K562 (cell line): ENCODE results near the gene MICOS13. TPM values are rescaled to one million over a fixed set of nuclear protein-coding genes. Genes with fewer than 3 reads are reported as not detected.

Source experiments
- ATAC-seq: fragments of 200-7000 bp; cut with Tn5 transposase; 3 replicates; pipeline ENCODE4 v1.9.1; 2020; ENCODE audit warnings: moderate library complexity
- BruUV-seq: library from RNA; stranded (reverse); fragments of 400-500 nt; replicated peaks from 2 replicates; lab custom pipeline; 2021; lab: Mats Ljungman, UMichigan
- CTCF ChIA-PET: fragments of 300-600 bp; formaldehyde crosslinking; extraction: SDS; loops from one replicate; lab custom pipeline; 2021; ENCODE audit warnings: low intra/inter-chr PET ratio; lab: Yijun Ruan, JAX
- POLR2A ChIA-PET: fragments of 300-600, 350-650 bp; sonication (Branson Sonifier 250); formaldehyde crosslinking; extraction: SDS; loops from one replicate; lab custom pipeline; 2021; ENCODE audit warnings: antibody characterized with exemption, inconsistent platforms; lab: Yijun Ruan, JAX
- DNase-seq, 4 experiments: peaks; one replicate each; pipeline versions ENCODE4 v3.0.0 to v3.0.0-alpha.2; 2011 to 2018; ENCODE audit warnings: low spot score in 3 of 4, mixed read lengths in 3 of 4; ENCODE audit errors: extremely low read depth in 1 of 4
- FAIRE-seq: peaks from 2 replicates; lab custom pipeline; 2011; peaks lifted over from hg19 to GRCh38; lab: Jason Lieb, UNC
- H2AFZ ChIP-seq: 2 replicates; pipeline ENCODE4 v1.6.0; 2011; ENCODE audit warnings: low read depth, low read length, control low read depth, inconsistent platforms
- H3K27ac ChIP-seq: fragments of 200-600 bp; 3 replicates; pipeline ENCODE4 v1.8.0; 2011; ENCODE audit warnings: low read depth, mild to moderate bottlenecking, control low read depth, inconsistent platforms, low read length, moderate library complexity, mixed read lengths; ENCODE audit errors: extremely low read depth
- H3K27me3 ChIP-seq, 2 experiments: fragments of 300-600 bp in 1 of 2; 2 replicates in 1 of 2; 3 replicates in 1 of 2; pipeline versions ENCODE4 v1.6.0 to v1.8.0; 2011; ENCODE audit warnings: inconsistent platforms in 2 of 2, low read length in 2 of 2, mild to moderate bottlenecking in 1 of 2, mixed read lengths in 1 of 2, moderate library complexity in 1 of 2; ENCODE audit not compliant: control insufficient read depth in 2 of 2, insufficient read depth in 2 of 2
- H3K36me3 ChIP-seq: fragments of 300-600 bp; 3 replicates; pipeline ENCODE4 v1.8.0; 2011; ENCODE audit warnings: mild to moderate bottlenecking, low read length, inconsistent platforms; ENCODE audit not compliant: control insufficient read depth, insufficient read depth
- H3K4me1 ChIP-seq, 2 experiments: fragments of 200-600 bp in 1 of 2; replicated peaks in 1 of 2; 2 replicates in 1 of 2; 3 replicates in 1 of 2; pipeline versions ENCODE4 v1.5.1 to v1.8.0; 2011; ENCODE audit warnings: inconsistent platforms in 2 of 2, low read length in 2 of 2, mild to moderate bottlenecking in 1 of 2, mixed read lengths in 1 of 2, moderate library complexity in 1 of 2; ENCODE audit not compliant: control insufficient read depth in 2 of 2, insufficient read depth in 2 of 2
- H3K4me2 ChIP-seq: 2 replicates; pipeline ENCODE4 v1.6.1; 2011; ENCODE audit warnings: low read length, control low read depth, inconsistent platforms, mixed read lengths; ENCODE audit not compliant: insufficient read depth
- H3K4me3 ChIP-seq: fragments of 200-600 bp; sonication (generic), shearing (Covaris generic); 2 replicates; pipeline ENCODE4 v1.5.1; 2016; ENCODE audit warnings: control low read depth, inconsistent platforms
- H3K79me2 ChIP-seq: fragments of 200-600 bp; 3 replicates; pipeline ENCODE4 v1.8.0; 2011; ENCODE audit warnings: low read length, inconsistent platforms; ENCODE audit not compliant: control insufficient read depth, insufficient read depth
- H3K9ac ChIP-seq, 2 experiments: 2 replicates each; pipeline versions ENCODE4 v1.6.0 to v1.6.1; 2011; ENCODE audit warnings: low read depth in 2 of 2, low read length in 2 of 2, control low read depth in 1 of 2, inconsistent platforms in 1 of 2, mild to moderate bottlenecking in 1 of 2, mixed read lengths in 1 of 2; ENCODE audit not compliant: insufficient read depth in 1 of 2
- H3K9me1 ChIP-seq: one replicate; pipeline ENCODE4 v1.6.0; 2011; ENCODE audit warnings: inconsistent platforms, mild to moderate bottlenecking, low read length, moderate library complexity; ENCODE audit not compliant: control insufficient read depth, insufficient read depth
- H3K9me3 ChIP-seq: replicated peaks from 2 replicates; pipeline ENCODE4 v1.5.1; 2011; ENCODE audit warnings: low read depth, low read length, inconsistent platforms; ENCODE audit not compliant: control insufficient read depth, insufficient read depth
- H4K20me1 ChIP-seq: replicated peaks from 2 replicates; pipeline ENCODE4 v1.6.1; 2011; ENCODE audit warnings: low read length, inconsistent platforms, mixed read lengths; ENCODE audit not compliant: control insufficient read depth, insufficient read depth
- CSDE1 ChIP-seq, 2 experiments: fragments of 450-650 bp; IDR thresholded peaks; 2 replicates each; pipeline ENCODE4 v1.6.1; 2016; ENCODE audit warnings: mild to moderate bottlenecking in 1 of 2
- CTBP1 ChIP-seq: fragments of 450-650 bp; IDR thresholded peaks from 2 replicates; pipeline ENCODE4 v1.6.1; 2016; ENCODE audit warnings: borderline replicate concordance
- E2F3 ChIP-seq: fragments of 250-450 bp; sonication (Bioruptor Pico); IDR thresholded peaks from 2 replicates; pipeline ENCODE4 v1.4.0; 2020; ENCODE audit warnings: mild to moderate bottlenecking
- HNRNPH1 ChIP-seq: fragments of 200-400 bp; formaldehyde crosslinking; optimal IDR thresholded peaks from 2 replicates; pipeline ENCODE3; 2017; ENCODE audit warnings: low read depth, mild to moderate bottlenecking, low read length, moderate library complexity
- NCOA6 ChIP-seq: fragments of 450-650 bp; IDR thresholded peaks from 2 replicates; pipeline ENCODE4 v1.6.1; 2017; ENCODE audit warnings: mild to moderate bottlenecking
- SRSF1 ChIP-seq: fragments of 200-400 bp; formaldehyde crosslinking; IDR thresholded peaks from 2 replicates; pipeline ENCODE4 v1.6.1; 2017; ENCODE audit warnings: mild to moderate bottlenecking, low read depth, low read length, moderate library complexity
- SRSF9 ChIP-seq: fragments of 200-400 bp; formaldehyde crosslinking; IDR thresholded peaks from 2 replicates; pipeline ENCODE4 v1.6.1; 2017; ENCODE audit warnings: low read depth, low read length, borderline replicate concordance
- ZNF253 ChIP-seq: fragments of 250-450 bp; sonication (Bioruptor Pico); conservative IDR thresholded peaks from 2 replicates; pipeline ENCODE4 v1.6.1; 2021; ENCODE audit warnings: mild to moderate bottlenecking
- ZNF766 ChIP-seq: fragments of 200-800 bp; sonication (Bioruptor generic); conservative IDR thresholded peaks from 2 replicates; pipeline ENCODE4 v1.6.1; 2016; ENCODE audit warnings: missing genetic modification characterization, missing compliant biosample characterization
- WGBS: fragments of 100-300 bp; shearing (Covaris generic); methylation state at CpG from one replicate; pipeline ENCODE4 v1.1.6; 2016; ENCODE audit warnings: low coverage, mixed read lengths; ENCODE audit not compliant: insufficient coverage; ENCODE audit errors: missing lambda C conversion rate; 5-methylcytosine and 5-hydroxymethylcytosine counted together
- in situ Hi-C: fragments of 300-500 bp; cut with MboI; formaldehyde crosslinking; loops from 4 replicates; pipeline ENCODE4 v1.15.0; 2018; ENCODE audit warnings: inconsistent platforms, mixed read lengths
- intact Hi-C: fragments of 100-400 bp; cut with micrococcal nuclease; formaldehyde crosslinking; loops from 2 replicates; pipeline ENCODE4 v1.14.2; 2022
- polyA plus RNA-seq, 8 experiments: library from polyadenylated mRNA; depleted of rRNA in 4 of 8; stranded (reverse) in 5 of 8; unstranded in 3 of 8; fragments of >200 nt; fragmentation: Nextera tagmentation in 2 of 8; fragmentation: Illumina TruSeq in 1 of 8; extraction: Ambion mirVana in 2 of 8; extraction: Trizol in 1 of 8; gene quantifications; 2 replicates each; pipeline versions ENCODE4 v1.2.1 to v1.2.3, GENCODE V29; 2011 to 2014; ENCODE audit warnings: inconsistent platforms in 1 of 8, missing spikeins in 1 of 8
- total RNA-seq, 7 experiments: library from RNA; depleted of rRNA in 6 of 7; stranded (reverse); fragments of >200 nt in 6 of 7; fragmentation: Illumina TruSeq in 2 of 7; extraction: Trizol in 2 of 7; gene quantifications; 2 replicates each; pipeline versions ENCODE4 v1.2.1 to v1.2.3, GENCODE V29; 2011 to 2021; ENCODE audit warnings: low replicate concordance in 1 of 7
- TF ChIP-seq, protein P1 (sequence below): fragments of 150-350 bp; IDR thresholded peaks from 2 replicates; pipeline ENCODE4 v1.6.1; 2014; ENCODE audit warnings: low read depth, mild to moderate bottlenecking, low read length, borderline replicate concordance
- TF ChIP-seq, protein P2 (sequence below): fragments of 450-650 bp; IDR thresholded peaks from 2 replicates; pipeline ENCODE4 v1.6.1; 2016; ENCODE audit warnings: low read depth

MICOS13 gene
- total and polyA plus RNA-seq, 9 of the 15 experiments (the other 6 are each of a cell fraction or from before 2014, with no cell fraction given) = 15.5 to 220 (median 49.4) TPM

DNA sequence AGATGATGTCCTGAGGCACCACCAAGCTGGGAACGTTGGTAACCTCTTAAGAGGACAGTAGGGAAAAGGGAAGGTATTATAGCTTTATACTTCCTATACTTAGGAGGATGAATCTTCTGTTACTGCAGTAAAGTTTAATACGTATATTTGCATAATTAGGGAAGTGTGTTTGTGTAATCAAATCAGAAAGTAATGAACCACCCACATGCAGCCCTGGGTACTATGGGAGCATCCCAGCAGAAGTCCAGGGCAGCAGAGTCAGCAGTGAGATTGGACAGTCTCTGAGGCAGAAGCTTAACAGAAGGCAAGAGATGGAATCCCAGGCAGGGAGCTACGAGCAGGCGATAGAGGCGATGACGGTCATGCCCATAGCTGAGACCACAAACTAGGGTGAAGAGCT, 44.9 kb downstream of the MICOS13 start (continued):
- TF ChIP-seq SRSF1 (no peak), ZNF253 (no peak), ZNF766 (no peak), NCOA6 (no peak), E2F3 (CRISPR knock-in tag) (no peak), CTBP1 (no peak)

DNA sequence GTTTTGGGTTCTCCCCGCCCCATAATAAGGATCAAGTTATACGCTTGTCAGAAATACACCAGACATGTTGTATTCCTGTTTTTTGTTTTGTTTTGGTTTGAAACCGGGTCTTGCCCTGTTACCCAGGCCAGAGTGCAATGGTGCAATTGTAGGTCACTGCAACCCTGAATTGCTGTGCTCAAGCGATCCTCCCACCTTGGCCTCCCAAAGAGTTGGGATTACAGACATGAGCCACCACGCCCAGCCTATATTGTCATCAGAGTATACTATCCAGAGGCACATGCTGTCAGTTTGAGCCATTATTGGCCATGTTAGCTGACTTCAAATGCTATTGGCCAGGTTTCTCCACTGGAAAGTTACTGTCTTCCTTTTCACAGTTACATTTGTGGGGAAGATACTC, 47.7 kb downstream of the MICOS13 start:
- in situ Hi-C loops (no loop called here), intact Hi-C loops (no loop called here)
- no peak overlapping the region for H2AFZ ChIP-seq
- WGBS = 80% methylated on average over 5 of the region's 5 CpGs
- H3K27ac ChIP-seq = no peak overlapping the region
- FAIRE-seq (no peak), DNase-seq (no peak), ATAC-seq (peak; percentile 57; the same call in 2 of the 3 replicates)
- H3K9me3 ChIP-seq = no peaks in the 10 kb centered on the region
- H3K36me3 ChIP-seq = peaks cover 86% of the 10 kb centered on the region
- no peak overlapping the region for H3K4me3 ChIP-seq
- H3K79me2 ChIP-seq = peaks cover 97% of the 10 kb centered on the region
- H3K9ac ChIP-seq = no peak overlapping the region
- BruUV-seq = no TSS peak
- no peak overlapping the region for H3K4me2 ChIP-seq
- no peaks in the 10 kb centered on the region for H3K27me3 ChIP-seq
- H3K9me1 ChIP-seq = peaks cover 3% of the 10 kb centered on the region
- peaks cover 4 to 13% of the 10 kb centered on the region in 2 experiments; a peak in 4 of 5 replicates for H3K4me1 ChIP-seq
- ChIA-PET CTCF (no interaction called here), POLR2A (interaction anchor here (1.1 to 4.0 kb wide), 3 partner anchors 9 to 50 kb away, joined by 3 to 27 read pairs (median 3); partner anchors contain the start of genes SAFB and SAFB2)
- peaks cover 60% of the 10 kb centered on the region; the same call in 1 of the 2 replicates for H4K20me1 ChIP-seq
- TF ChIP-seq, protein P1, sequence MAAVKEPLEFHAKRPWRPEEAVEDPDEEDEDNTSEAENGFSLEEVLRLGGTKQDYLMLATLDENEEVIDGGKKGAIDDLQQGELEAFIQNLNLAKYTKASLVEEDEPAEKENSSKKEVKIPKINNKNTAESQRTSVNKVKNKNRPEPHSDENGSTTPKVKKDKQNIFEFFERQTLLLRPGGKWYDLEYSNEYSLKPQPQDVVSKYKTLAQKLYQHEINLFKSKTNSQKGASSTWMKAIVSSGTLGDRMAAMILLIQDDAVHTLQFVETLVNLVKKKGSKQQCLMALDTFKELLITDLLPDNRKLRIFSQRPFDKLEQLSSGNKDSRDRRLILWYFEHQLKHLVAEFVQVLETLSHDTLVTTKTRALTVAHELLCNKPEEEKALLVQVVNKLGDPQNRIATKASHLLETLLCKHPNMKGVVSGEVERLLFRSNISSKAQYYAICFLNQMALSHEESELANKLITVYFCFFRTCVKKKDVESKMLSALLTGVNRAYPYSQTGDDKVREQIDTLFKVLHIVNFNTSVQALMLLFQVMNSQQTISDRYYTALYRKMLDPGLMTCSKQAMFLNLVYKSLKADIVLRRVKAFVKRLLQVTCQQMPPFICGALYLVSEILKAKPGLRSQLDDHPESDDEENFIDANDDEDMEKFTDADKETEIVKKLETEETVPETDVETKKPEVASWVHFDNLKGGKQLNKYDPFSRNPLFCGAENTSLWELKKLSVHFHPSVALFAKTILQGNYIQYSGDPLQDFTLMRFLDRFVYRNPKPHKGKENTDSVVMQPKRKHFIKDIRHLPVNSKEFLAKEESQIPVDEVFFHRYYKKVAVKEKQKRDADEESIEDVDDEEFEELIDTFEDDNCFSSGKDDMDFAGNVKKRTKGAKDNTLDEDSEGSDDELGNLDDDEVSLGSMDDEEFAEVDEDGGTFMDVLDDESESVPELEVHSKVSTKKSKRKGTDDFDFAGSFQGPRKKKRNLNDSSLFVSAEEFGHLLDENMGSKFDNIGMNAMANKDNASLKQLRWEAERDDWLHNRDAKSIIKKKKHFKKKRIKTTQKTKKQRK = no peak
- TF ChIP-seq, protein P2, sequence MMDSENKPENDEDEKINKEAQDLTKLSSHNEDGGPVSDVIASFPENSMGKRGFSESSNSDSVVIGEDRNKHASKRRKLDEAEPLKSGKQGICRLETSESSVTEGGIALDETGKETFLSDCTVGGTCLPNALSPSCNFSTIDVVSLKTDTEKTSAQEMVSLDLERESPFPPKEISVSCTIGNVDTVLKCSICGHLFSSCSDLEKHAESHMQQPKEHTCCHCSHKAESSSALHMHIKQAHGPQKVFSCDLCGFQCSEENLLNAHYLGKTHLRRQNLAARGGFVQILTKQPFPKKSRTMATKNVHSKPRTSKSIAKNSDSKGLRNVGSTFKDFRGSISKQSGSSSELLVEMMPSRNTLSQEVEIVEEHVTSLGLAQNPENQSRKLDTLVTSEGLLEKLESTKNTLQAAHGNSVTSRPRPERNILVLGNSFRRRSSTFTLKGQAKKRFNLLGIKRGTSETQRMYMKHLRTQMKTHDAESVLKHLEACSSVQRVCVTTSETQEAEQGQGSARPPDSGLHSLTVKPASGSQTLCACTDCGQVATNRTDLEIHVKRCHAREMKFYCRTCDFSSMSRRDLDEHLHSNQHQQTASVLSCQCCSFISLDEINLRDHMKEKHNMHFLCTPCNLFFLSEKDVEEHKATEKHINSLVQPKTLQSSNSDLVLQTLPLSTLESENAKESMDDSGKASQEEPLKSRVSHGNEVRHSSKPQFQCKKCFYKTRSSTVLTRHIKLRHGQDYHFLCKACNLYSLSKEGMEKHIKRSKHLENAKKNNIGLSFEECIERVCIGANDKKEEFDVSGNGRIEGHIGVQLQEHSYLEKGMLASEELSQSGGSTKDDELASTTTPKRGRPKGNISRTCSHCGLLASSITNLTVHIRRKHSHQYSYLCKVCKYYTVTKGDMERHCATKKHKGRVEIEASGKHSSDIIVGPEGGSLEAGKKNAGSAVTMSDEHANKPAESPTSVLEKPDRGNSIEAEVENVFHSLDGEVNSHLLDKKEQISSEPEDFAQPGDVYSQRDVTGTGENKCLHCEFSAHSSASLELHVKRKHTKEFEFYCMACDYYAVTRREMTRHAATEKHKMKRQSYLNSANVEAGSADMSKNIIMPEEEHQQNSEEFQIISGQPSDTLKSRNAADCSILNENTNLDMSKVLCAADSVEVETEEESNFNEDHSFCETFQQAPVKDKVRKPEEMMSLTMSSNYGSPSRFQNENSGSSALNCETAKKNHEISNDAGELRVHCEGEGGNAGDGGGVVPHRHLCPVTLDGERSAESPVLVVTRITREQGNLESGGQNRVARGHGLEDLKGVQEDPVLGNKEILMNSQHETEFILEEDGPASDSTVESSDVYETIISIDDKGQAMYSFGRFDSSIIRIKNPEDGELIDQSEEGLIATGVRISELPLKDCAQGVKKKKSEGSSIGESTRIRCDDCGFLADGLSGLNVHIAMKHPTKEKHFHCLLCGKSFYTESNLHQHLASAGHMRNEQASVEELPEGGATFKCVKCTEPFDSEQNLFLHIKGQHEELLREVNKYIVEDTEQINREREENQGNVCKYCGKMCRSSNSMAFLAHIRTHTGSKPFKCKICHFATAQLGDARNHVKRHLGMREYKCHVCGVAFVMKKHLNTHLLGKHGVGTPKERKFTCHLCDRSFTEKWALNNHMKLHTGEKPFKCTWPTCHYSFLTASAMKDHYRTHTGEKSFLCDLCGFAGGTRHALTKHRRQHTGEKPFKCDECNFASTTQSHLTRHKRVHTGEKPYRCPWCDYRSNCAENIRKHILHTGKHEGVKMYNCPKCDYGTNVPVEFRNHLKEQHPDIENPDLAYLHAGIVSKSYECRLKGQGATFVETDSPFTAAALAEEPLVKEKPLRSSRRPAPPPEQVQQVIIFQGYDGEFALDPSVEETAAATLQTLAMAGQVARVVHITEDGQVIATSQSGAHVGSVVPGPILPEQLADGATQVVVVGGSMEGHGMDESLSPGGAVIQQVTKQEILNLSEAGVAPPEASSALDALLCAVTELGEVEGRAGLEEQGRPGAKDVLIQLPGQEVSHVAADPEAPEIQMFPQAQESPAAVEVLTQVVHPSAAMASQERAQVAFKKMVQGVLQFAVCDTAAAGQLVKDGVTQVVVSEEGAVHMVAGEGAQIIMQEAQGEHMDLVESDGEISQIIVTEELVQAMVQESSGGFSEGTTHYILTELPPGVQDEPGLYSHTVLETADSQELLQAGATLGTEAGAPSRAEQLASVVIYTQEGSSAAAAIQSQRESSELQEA = no peak
- TF ChIP-seq CSDE1 (IDR thresholded peaks at IDR 0.05) (no peak), SRSF9 (no peak), HNRNPH1 (no peak)
